GM18511 (cell line): ENCODE measurements around the gene CDK6.
A peak's percentile ranks its signal among the peaks of the same experiment; 100 is the strongest.

Experiments used
- ATAC-seq: cut with Tn5 transposase; IDR thresholded peaks from one replicate; pipeline ENCODE4 v1.9.1; 2021; ENCODE audit warnings: mild to moderate bottlenecking, moderate library complexity; ENCODE audit not compliant: unreplicated experiment

CDK6 gene

GRCh38 chr7:92740700-92741126 lies 95.7 kb downstream of the CDK6 start:
- no peak for ATAC-seq

DNA sequence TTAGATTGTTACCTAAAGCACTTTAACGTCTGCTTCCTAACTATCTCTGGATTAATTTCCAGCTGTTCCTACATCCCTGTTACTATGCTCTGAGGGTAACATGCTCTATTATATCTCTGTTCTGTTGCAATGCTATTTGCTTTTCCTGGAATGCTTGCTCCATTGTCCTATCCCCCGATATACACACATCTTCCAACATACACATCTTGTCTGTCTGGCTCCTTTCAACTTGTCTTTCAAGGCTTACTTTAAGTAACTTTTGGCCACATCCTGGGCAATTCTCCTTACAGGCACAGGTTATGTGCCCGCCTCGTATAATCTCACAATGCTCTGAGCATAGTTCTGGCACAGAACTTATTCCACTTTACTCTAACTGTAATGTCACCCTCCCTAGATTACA lies 96.2 kb downstream of the CDK6 start:
- no peak for ATAC-seq

GRCh38 chr7:92739091-92739490 lies 97.3 kb downstream of the CDK6 start:
- ATAC-seq, result no peak

GRCh38 chr7:92737706-92738105 lies 98.7 kb downstream of the CDK6 start:
- peak; percentile 89 for ATAC-seq

DNA sequence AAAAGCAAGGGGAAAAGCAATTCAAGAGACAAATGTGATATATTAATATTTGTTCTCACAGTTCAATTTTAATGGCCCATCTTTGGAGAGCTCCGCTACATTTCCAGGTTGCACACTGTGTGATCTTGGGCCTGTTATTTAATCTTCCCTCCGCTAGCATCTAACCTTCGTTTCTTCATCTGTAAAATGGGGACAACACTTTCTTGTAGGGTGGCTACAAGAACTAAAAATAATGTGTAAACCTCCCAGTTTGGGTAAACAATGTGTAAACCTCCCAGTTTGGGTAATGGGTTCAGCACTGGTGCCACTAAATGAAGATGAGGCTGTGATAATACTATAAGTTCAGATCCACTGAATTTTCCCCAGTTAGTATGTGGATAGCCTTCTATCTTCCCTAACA lies 99.5 kb downstream of the CDK6 start:
- no peak for ATAC-seq

DNA sequence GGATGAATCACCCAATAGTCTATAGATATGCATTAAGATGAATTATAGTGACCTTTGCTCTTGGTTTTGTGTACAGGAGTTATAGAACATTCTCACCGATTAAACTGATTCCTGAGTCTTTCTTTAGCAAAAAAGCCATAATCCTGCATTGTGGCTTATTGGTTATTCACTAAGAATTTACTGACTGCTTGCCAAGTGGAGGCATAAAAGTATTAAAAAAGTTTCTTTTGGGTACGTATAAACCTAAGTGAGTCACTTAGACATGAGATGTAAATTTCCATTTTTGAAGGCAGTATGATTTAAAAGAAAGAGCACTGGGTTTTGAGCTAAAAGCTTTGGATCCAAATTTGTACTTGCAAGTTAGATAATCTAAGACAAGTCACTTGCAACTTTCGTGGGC lies 100.7 kb downstream of the CDK6 start:
- ATAC-seq, result no peak

DNA sequence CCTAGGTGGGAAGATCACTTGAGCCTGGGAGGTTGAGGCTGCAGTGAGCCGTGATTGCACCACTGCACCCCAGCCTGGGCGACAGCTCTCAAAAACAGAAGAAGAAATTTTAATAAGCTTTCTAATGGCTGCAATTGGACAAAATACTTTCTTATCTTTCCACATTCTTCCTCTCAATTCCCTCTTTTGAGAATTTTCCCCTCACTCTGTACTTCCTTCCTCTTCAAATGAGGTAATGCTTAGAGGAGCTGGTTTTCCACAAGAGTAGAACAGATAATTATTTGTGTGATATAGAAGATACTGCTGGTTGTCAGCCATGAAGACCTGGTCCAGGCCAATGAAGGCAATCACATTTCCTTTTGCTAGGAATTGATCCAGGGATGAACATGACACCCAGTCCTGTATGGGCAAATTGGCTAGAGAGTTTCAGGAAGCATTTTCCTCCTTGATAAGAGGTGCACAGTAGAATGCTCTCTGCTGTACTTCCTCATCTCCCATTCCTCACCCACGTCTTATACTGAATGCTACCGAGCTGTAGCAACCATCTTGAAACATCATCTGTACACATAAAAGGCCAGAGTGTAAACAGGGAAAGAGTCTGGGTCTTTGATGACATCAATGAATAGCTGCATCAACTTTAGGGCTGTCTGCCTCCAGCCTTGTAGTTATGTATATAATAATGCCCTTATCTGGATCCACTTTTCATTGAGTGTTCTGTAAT lies 103.9 kb downstream of the CDK6 start:
- no peak for ATAC-seq

GRCh38 chr7:92731335-92732063 lies 104.9 kb downstream of the CDK6 start:
- ATAC-seq, result no peak

- ATAC-seq, result no peak
These were observed 105.6 kb downstream of the CDK6 start for GRCh38 chr7:92730808-92731207.

DNA sequence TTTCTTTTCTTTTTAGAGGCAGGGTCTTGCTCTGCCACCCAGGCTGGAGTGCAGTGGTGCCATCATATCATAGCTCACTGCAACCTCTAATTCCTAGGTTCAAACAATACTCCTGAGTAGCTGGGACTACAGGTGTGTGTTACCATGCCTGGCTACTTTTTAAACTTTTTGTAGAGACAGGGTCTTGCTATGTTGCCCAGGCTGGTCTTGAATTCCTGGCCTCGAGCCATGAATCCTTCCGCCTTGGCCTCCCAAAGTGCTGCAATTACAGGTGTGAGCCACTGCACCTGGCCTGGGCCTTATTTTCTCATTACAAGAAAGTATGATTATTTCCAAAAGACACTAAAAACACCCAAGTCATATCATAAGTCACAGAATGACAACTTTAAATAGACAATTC lies 106.6 kb downstream of the CDK6 start:
- no peak for ATAC-seq

GRCh38 chr7:92729172-92729571 lies 107.2 kb downstream of the CDK6 start:
- ATAC-seq, result no peak

- ATAC-seq, result no peak
These were observed 108.6 kb downstream of the CDK6 start for GRCh38 chr7:92727755-92728154.

GRCh38 chr7:92725161-92725925 lies 111.0 kb downstream of the CDK6 start:
- no peak for ATAC-seq

- ATAC-seq, result no peak
These were observed 112.4 kb downstream of the CDK6 start for GRCh38 chr7:92723943-92724342.

DNA sequence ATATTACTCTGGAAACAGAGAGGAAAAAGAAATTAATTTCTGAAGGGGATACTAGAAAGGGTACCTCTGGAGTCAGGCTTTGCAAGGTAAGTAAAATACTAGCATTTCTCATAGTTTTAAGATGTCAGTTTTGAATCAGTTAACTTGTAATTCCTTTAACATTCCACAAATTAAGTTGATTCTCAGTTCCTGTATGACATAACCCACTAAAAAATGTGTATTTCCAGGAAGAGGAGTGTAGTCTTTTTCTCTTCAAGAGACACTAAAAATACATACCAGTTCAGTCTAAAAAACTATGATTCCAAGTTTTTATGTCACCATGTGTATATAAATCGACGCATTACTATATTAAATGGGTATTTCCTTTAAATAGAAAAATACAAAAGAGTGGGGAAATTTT lies 113.2 kb downstream of the CDK6 start:
- ATAC-seq, result no peak

- ATAC-seq, result no peak
These were observed 113.8 kb downstream of the CDK6 start for GRCh38 chr7:92722541-92722940.

DNA sequence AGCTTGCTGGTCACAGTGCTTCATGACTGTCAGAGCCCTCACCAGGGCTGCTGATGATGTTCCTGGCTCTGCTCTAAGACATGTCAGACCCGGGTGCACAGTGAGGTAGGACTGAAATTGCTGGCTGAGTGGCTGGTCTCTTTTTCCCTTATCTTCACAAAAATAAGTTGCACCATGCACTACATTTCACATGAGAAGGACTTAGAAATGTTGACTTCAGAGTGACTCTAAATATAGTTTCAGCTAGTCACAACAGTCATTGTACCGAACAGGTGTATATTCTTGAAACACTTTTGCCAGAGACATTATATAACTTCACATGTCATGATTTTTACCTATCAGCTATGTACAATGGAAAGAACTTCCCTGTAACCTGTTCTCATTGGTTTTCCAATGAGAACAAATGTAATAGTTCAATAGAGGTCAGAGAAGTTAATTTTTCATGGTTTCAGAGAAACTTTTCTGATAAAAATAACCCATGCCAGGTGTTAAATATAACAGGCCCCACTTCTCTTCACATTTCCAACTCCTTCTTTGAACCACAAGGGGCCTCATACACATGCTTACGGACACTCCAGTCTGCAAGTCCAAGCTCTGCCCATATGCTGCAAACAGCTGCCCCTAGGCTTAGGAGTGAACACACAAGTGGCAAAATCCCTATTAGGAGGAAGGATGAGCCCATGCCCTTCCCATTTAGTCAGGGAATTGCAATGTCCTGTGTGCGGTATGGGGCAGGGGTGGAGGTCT lies 115.6 kb downstream of the CDK6 start:
- ATAC-seq, result peak; percentile 66

DNA sequence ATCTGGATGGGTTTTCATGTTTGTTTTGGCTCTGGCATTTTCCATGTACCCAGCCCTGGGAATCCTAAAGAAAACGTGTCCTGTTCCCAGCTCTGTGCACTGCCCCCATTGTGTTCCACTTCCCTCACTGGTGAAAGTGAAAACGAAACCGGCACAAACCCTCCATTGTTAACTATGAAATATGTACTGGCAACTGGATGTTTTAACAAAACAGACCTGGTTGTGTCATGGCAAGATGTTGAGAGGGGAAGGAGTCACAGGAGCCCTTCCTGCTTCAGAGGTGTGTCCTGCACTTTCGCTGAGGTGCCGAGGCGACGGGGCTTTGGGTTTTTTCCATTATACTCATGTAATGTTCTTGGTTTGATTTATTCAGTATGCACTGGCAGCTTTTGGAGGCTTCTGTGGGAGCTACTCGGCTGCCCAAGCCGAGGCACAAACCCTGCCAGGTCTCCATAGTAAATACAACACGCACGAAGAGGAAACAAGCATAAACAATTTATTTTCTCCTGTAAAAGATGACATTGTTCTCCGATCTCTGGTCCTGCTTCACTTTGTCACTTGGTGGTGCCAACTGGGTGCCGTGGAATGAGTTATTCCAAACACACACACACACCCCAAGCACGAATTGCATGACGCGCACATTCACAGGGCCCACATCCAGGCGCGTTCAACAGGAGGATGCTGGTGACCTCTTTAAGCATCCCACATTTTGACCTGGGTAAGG lies 118.2 kb downstream of the CDK6 start:
- ATAC-seq, result peak; percentile 59

GRCh38 chr7:92717623-92717992 lies 118.8 kb downstream of the CDK6 start:
- peak; percentile 2 for ATAC-seq

DNA sequence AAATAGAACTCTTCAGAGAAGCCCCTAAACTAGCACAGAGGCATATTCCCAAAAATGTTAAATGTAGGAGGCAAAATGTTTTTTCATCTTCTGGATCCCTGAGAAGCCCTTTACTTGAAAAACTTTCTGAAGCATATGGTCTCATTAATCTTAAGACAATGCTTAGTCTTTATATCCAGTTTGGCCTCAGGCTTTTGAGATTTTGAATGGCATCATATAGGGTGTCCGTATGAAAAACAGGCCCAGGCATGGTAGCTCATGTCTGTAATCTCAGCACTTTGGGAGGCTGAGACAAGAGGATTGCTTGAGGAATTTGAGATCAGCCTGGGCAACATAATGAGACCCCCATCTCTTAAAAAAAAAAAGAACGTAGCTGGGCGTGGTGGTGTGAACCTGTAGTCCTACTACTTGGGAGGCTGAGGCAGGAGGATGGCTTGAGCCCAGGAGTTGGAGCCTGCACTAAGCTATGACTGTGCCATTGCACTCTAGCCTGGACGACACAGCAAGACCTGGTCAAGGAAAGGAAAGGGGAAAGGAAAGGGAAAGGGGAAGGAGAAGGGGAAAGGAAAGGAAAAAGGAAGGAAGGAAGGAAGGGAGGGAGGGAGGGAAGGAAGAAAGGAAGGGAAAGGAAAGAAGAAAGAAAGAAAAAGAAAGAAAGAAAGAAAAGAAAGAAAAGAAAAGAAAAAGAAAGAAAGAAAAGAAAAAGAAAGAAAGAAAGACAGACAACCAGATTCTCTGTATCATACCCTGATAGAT lies 119.4 kb downstream of the CDK6 start:
- ATAC-seq, result no peak
